ENCODE measurements around the gene KBTBD3.

- TF ChIP-seq CTCF (conservative IDR thresholded peaks at IDR 0.05; ENCODE audit: low read depth, low read length) (no peak), POLR2A (IDR thresholded peaks at IDR 0.05; ENCODE audit: low read depth, low read length) (no peak), RFX5 (IDR thresholded peaks at IDR 0.05; ENCODE audit: low read depth, low read length) (no peak), CEBPB (IDR thresholded peaks at IDR 0.05; ENCODE audit: low read depth, low read length) (no peak), FOS (IDR thresholded peaks at IDR 0.05; ENCODE audit: low read depth, low read length) (no peak), RCOR1 (IDR thresholded peaks at IDR 0.05; ENCODE audit: insufficient replicate concordance, low read length) (no peak), SMC3 (IDR thresholded peaks at IDR 0.05; ENCODE audit: low read depth, low read length) (no peak), NFE2L2 (IDR thresholded peaks at IDR 0.05; ENCODE audit: low read depth, low read length) (no peak), USF2 (IDR thresholded peaks at IDR 0.05; ENCODE audit: low read depth, low read length) (no peak), ELK1 (IDR thresholded peaks at IDR 0.05; ENCODE audit: borderline replicate concordance, low read depth, low read length) (no peak), RAD21 (IDR thresholded peaks at IDR 0.05; ENCODE audit: low read length) (no peak), MAFK (IDR thresholded peaks at IDR 0.05; ENCODE audit: low read depth, low read length) (no peak)
Observed at GRCh38 chr11:106015066-106015465, 62.1 kb downstream of the KBTBD3 start.

Data from IMR-90 (cell line).